ENCODE results near the gene TTC31.

TTC31 gene

GRCh38 chr2:74488643-74489481, 6.0 kb downstream of the TTC31 start:
- no peak for DNase-seq

GRCh38 chr2:74489906-74490305, 7.0 kb downstream of the TTC31 start:
- DNase-seq: no peak

GRCh38 chr2:74491648-74492544, 9.0 kb downstream of the TTC31 start:
- DNase-seq: no peak

GRCh38 chr2:74493546-74493945, 10.7 kb downstream of the TTC31 start:
- no peak for DNase-seq

- DNase-seq: no peak
These were observed 12.6 kb downstream of the TTC31 start for GRCh38 chr2:74495440-74495839.

- peak; percentile 38 for DNase-seq
These were observed 14.3 kb downstream of the TTC31 start for GRCh38 chr2:74496997-74497776.

- peak; percentile 88 for DNase-seq
These were observed 15.1 kb downstream of the TTC31 start for GRCh38 chr2:74497777-74498499.

- DNase-seq: peak; percentile 56
These were observed 15.8 kb downstream of the TTC31 start for GRCh38 chr2:74498500-74499266.

GRCh38 chr2:74499267-74499939, 16.5 kb downstream of the TTC31 start, which contains the start of gene LBX2:
LBX2 (minus strand) TSS chr2:74499603; CDS start chr2:74499537, 66 bp downstream.
- no peak for DNase-seq

GRCh38 chr2:74499940-74500577, 17.2 kb downstream of the TTC31 start:
- no peak for DNase-seq

- no peak for DNase-seq
These were observed 17.7 kb downstream of the TTC31 start for GRCh38 chr2:74500578-74500946.

GRCh38 chr2:74501335-74502071, 18.6 kb downstream of the TTC31 start:
- peak; percentile 35 for DNase-seq

- DNase-seq: peak; percentile 68
These were observed 19.4 kb downstream of the TTC31 start for GRCh38 chr2:74502147-74502719.

GRCh38 chr2:74502720-74503505, 20.0 kb downstream of the TTC31 start:
- peak; percentile 77 for DNase-seq

GRCh38 chr2:74503506-74504475, 20.9 kb downstream of the TTC31 start:
- DNase-seq: no peak

- no peak for DNase-seq
These were observed 21.7 kb downstream of the TTC31 start for GRCh38 chr2:74504591-74504990.
